DMS153 treated with DMSO at 0.1 percent for 48 hours (cell line): ENCODE results near the gene OXLD1.

Source experiments
- DNase-seq: peaks from one replicate; lab custom pipeline; 2025; ENCODE audit not compliant: unreplicated experiment; lab: John Stamatoyannopoulos, UW

OXLD1 gene

DNA sequence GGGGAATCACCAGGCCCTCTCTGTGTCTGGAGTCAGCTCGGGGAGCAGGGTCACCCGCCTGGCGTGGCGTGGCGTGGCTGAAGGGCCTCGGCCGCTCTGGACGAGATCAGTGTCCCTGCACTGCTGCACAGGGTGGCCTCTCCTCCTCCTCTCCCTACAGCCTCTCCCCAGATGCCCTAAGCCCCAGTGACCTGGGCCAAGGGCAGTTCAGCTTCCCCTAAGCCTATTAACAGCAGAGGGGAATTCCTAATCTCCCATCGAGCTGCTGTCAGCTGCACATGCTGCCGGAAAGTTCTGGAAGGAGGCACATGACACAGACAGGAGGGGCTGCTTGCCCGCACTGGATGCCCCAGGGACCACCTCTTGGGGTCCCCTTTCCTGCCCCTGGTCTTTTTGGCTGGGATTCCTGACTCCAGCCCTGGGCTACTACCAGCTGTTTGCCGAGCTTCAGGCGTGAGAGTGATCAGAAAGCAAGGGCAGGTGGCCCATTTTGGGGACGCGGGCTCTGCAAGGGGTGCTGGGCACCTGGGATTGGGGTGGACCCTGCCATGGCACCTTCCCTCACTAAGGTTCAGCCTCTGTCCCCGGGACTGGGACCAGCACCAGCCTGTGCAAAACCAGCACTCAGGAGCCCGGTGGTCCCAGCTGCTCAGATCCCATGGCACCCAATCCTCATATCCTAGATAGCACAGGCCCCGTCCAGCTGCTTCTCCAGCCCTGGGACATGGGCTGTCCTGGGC, 10.9 kb downstream of the OXLD1 start:
- DNase-seq = no peak

DNA sequence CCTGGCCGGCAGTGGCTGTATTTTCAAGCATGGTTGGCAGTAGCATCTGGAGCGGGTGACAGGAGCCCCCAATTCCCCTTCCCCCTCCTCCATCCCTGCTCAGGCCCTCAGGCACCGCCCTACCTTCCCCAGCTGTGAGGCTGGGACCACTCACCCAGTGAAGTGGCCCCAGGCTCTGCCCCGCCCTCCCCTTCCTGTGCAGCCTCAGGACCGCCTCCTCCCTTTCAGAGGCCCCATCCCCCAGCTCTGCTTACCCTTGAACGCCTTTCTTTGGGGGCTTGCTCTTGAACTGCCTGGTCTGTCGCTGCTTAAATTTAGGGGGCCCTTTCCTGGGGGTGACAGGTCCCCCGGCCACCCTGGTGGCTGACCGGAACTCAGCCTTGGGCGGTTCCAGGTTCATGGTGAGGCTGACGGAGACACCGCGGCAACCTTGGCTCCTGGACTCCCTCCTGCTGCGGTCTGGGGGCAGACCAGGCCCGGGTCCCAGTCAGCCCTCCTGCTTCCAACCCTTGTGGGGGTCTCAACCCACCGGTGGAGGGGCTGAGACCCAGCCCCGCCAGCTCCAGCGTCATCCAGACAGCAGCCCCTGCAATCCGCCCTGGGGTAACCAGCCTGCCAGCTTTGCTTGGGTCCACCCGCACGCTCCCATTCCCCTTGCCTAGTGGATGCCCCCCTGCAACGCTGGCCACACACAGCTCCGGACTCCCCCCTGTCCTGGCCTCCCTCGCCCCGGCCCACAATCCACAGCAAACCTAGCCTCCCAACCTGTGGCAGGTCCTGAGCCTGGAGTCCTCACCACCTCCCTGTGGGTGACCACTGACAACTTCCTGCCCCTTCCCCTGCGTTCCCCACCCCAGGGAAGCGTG, 13.3 kb downstream of the OXLD1 start:
- no peak for DNase-seq

DNA sequence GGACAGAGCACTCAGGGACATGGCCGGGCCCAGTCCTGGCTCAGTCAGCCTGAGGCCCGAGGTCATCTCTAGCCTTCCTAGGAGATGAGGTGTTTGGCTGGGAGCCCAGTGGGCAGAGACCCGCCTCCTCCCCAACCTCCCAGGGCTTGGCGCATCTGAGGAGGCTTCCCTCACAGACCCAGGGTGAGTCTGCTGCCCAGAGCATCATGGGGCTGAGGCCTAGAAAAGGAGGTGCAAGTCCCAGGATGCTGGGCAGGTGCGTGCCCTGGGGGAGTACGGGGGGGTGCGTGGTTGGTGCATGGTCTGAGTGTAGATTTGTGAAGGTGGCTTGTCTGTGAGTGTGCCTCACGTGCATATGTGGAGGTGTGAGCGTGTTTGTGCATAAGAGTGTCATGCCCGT, 14.7 kb downstream of the OXLD1 start:
- no peak for DNase-seq

DNA sequence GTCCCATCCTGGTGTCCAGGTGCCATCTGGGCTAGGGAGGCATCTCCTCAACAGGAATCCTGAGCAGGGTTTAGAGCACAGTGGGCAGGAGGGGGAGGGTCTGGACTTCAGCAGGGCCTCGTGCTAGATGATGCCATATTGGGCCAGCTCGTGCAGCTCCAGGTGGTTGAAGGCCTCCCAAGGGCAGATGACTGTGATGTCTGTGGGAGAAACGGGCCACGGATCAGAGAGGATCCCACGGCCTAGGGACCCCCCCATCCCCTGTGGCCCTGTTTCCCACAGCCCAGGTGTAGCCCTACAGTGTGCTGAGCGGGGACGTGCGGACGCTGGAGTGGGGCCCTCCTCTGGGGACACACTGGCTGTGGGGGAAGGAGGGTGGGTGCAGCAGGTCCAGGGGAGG, 15.5 kb downstream of the OXLD1 start:
- DNase-seq = no peak

DNA sequence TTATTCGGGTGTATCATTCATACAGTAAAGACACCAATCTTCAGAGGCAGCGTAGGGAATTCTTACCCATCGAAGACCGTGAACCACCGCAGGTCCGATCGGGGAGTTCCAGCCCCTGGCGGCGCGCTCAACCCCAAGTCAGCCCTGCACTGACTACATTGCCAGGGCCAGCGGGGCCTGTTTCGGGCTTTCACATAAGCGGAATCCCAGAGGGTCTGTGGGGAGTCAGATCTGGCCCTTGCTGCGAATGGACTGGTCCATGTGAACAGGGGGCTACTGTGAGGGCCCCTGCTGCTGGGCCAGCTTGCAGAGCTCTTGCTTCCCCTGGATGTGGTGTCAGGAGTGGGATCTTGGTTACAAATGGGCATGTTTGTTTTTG, 17.7 kb downstream of the OXLD1 start:
- no peak for DNase-seq

DNA sequence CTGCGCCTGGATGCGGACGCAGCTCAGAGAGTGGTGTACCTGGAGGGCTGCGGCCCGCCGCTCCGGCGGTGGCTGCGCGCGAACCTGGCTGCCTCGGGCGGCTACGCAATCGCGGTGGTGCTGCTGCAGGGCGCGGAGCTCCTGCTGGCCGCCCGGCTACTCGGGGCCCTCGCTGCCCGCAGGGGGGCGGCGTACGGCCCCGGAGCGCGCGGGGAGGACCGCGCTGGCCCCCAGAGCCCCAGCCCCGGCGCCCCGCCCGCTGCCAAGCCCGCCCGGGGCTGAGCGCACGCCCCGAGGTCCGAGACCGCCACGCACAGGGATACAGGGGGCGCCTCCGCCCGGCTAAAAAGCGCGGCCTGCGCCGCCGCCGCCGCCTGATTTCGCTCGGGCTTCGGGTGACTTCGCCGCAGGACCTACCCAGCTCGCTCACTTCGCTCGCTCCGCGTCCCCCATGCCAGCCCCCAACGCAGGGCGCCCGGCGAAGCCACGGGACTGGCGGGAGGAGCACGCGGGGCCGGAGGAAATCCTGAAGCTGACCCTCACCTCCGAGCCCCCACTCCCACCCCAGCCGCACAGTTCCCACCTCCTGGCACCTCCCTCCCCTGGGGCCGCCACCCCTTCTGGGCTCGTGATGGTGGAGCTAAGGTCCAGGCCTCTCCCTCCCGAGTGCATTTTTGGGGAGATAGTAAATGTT, 18.2 kb downstream of the OXLD1 start:
- no peak for DNase-seq

DNA sequence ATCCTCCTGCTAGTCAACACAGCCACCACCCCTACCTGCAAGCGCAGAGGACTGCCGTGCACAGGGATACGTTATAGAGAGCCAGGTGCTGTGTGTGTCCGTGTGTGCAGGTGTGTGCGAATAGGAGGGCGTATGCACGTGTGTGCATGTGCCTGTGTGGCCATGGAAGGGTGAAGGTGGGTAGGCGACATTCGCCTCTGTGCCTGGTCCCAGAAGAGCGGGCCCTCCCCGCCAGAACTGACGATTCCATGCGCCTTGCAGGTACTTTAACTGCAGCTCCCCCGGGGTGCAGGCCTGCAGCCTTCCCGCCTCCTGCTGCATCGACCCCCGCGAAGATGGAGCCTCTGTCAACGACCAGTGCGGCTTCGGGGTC, 18.8 kb downstream of the OXLD1 start:
- DNase-seq = no peak

DNA sequence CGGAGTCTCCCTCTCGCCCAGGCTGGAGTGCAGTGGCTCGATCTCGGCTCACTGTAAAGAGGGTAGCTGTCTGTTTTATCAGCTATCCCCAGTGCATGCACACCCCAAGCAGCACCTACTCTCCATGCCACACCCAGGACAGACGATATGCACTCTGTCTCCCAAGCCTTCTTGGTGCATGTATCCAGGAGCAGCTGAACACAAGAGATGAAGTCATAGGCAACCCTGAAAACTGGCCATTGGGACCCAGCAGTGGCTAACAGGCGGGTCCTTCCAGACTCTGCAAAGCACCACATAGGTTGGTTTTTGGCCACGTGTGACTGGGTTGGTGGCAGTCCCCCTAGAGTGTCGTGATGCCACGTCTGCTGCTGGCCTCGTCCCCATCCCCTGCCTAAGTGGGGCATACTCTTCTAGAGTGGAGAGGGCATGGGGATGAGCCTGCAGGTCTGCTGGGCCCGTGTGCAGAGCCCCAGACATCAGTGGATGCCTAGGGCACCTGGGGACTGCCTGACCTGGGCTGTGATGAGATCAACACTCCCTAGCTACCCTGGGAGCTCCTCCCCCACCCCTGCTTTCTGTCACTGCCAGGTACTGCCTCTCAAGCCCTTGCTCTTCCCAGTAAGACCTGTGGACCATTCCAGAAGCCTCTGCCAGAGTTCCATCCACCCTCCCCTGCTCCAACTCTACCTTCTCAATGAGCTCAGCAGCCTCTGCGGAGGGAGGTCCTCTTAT, 19.4 kb downstream of the OXLD1 start:
- no peak for DNase-seq

DNA sequence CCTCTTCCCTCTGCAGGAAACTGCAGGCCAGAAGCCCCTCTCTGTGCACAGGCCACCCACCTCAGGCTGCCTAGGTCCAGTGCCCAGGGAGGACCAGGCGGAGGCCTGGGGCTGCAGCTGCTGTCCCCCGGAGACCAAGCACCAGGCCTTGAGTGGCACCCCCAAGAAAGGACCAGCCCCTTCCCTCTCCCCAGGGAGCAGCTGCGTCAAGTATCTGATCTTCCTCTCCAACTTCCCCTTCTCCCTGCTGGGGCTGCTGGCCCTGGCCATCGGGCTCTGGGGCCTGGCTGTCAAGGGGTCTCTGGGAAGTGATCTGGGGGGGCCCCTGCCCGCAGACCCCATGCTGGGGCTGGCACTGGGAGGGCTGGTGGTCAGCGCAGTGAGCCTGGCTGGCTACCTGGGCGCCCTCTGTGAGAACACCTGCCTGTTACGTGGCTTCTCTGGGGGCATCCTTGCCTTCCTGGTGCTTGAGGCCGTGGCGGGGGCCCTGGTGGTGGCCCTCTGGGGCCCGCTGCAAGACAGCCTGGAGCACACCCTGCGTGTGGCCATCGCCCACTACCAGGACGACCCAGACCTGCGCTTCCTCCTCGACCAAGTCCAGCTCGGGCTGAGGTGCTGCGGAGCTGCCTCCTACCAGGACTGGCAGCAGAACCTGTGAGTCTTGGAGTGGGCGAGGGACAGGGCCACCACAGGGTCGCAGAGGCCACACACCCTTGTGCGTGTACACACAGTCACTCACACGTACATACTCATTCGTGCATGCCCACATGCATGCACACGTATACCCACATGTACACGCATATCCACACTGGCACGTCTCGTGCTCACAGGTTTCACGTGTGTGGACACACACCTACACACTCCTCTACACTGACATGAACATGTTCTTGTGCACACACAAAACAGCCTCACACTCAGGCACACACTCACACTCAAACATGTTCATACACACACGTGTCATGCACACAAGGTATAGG, 21.1 kb downstream of the OXLD1 start:
- DNase-seq = no peak

DNA sequence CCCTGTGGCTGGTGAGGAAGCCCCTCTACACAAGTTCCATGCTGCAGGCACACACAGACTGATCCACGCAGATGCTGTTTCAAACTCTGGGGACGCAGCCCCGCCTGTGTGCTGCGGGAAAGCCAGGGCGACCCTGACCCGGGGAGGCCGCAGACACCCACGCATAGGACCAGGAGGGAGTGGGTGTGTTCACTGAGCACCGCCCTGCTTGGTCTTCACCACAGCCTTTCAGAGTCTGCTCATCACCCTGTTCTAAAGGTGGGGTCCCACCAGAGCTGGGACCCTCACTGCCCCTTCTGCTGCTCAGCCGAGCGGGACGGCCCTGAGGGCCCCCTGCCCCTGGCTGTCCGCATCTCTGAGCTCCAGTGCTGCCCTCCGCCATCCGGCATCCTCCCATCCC, 21.9 kb downstream of the OXLD1 start:
- DNase-seq = no peak

DNA sequence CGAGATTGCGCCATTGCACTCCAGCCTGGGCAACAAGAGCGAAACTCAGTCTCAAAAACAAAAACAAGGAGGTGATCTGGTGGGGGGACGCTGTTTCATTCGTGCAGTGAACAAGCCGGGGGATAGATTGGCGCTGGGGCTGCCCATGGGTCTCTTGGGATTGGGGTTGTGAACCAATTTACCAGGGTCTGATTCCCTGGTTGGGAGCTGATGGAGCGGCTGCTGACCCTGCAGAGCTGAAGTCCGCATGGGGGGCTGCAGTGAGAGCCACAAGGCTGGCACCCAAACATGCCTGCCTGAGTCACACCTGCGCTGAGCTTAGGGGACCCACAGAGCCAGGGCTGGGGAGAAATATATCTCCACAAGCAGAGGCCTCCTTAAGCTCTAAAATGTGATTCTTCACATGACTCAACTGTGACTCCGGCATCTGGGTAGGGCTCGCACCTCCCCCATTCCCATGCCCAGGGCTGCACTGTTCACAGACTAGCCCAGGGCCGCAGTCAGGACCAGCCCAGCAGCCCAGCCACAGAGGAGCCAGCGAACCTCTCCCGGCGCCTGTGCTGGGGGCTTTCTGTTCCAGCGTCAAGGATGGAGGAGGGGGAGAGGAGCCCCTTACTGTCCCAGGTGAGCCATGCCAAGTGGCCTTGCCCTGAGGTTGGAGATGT, 24.4 kb downstream of the OXLD1 start:
- no peak for DNase-seq

DNA sequence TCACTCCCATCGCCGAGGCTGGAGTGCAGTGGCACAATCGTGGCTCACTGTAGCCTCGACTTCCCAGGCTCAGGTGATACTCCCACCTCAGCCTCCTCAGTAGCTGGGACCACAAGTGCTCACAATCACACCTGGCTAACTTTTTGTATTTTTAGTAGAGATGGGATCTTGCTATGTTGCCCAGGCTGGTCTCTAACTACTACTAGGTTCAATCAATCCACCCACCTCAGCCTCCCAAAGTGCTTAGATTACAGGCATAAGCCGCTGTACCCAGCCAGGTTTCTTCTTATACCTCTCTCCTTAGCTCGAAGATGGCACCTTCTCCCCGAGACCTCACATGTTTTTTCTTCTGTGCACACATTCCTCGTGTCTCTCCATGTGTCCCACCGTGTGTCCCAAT, 26.4 kb downstream of the OXLD1 start:
- DNase-seq = no peak

DNA sequence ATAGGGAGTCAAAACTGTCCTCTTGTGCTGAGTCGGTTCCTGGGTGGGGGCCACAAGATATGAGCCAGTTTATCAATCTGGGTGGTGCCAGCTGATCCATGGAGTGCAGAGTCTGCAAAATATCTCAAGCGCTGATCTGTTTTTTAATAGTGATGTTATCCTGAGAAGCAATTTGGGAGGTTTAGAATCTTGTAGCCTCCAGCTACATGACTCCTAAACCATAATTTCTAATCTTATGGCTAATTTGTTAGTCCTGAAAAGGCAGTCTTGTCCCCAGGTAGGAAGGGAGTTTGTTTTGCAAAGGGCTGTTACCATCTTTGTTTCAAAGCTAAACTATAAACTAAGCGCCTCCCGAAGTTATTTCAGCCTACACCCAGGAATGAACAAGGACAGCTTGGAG, 27.7 kb downstream of the OXLD1 start:
- DNase-seq = no peak

DNA sequence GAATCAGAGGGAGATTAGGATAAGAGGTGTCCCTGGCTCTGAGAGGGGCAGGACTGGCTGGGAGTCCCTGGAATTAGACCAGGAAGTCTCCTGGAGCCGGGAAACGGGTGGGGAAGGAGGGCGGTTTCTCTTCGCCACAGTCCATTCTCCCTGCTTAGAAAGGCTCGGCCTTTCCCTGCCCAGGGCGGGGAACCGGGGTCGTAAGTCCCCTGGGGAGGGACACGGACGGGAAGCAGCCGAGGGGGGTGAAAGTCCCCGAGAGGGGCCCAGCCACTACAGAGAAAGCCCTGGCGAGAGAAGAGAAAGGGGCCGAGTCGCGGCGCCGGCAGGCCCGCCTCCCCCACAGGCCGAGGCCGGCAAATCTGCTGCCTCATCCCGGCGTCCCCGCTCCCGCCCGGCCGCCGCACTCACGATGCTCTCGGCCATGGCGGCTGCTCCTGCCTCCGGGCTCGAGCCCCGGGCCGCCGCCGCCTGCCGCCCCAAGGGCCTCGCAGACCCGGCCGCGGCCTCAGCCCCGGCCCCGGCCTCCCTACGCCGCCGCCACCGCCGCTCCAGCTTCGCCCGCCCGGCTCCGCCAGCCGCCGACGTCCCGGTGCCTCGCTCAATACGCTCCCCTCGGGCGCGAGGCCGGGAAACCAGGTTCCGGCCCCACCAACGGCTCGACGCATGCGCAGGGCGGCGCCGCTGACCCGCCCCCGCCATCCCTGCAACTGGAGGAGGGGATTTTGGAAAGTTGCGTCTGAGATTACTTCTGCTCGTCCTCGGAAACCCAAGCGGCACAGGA, 29.7 kb downstream of the OXLD1 start, which contains the start of the genes NPLOC4 and TSPAN10:
Gene NPLOC4 (minus strand): TSS at position 608 of the 784 bp plus-strand sequence. CDS start 182 bp downstream, at position 426.
Gene TSPAN10 (plus strand): TSS at position 692 of the 784 bp plus-strand sequence. CDS start 5,217 bp downstream, outside the sequence.
- DNase-seq = peak; percentile 62

DNA sequence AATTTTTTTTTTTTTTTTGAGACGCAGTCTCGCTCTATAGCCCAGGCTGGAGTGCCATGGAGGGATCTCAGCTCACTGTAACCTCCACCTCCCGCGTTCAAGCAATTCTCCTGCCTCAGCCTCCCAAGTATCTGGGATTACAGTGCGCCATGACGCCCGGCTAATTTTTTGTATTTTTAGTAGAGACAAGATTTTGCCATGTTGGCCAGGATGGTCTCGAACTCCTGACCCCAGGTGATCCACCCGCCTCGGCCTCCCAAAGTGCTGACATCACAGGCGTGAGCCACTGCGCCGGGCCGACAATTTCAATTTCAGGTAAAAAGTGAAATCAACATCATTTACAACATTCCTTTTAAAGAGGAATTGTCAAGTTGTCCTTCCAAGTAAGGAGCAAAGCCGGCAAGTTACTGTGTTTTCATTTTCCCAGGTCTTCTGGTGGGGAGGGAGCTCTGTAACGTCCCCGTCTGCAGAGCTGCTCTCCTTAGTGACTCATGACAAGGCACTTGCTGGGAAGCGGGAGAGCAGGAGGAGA, 30.4 kb downstream of the OXLD1 start:
- no peak for DNase-seq

DNA sequence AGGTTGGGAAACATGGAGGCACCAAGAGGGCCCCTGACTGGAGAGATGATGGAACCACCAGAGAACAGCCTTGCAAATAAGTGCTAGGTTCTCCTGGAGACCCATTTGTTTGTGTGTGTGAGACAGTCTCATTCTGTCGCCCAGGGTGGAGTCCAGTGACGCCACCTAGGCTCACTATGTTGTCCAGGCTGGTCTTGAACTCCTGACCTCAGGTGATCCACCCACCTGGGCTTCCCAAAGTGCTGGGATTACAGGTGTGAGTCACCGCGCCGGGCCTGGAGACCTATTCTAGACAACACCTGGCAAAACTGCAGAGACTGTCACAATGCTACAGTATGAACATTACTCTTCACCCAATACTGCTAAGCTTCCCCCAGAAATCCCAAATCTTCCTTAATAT, 31.0 kb downstream of the OXLD1 start:
- DNase-seq = no peak

DNA sequence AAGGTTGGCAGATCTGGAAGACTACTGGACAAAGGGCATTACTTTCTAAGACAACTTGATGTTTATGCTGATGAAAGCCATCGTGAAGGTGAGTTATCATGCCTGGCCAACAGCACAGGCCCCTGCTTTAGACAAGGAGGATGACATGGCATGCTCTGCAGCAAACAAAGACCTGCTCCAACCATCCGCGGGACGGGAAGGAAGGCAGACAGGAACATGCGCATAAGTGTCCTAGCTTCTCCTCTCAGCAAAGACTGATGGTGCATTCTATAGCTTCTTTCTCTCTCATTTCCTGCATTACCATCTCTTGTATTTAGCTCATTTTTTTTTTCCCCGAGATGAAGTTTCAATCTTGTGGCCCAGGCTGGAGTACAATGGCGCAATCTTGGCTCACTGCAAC, 34.9 kb downstream of the OXLD1 start:
- no peak for DNase-seq

DNA sequence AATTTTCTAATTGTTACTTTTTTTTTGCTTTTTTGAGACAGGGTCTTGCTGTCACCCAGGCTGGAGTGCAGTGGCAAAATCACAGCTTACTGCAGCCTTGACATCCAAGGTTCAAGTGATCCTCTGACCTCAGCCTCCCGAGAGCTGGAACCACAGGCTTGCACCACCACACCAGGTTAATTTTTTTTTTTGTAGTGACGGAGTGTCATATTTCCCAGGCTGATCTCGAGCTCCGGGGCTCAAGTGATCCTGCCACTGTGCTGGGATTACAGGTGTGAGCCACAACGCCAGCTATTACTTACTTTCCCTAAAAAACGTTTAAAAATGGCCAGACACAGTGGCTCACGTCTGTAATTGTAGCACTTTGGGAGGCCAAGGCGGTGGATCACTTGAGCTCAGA, 36.1 kb downstream of the OXLD1 start:
- DNase-seq = no peak
